Astrocyte of the cerebellum (primary cell): Measurements from ENCODE around the gene ECE1.
"Not testable (repeated sequence)": the region's sequence is repeated elsewhere in the genome, so short reads cannot be mapped to it uniquely, and the experiment has no call there.

Experiments used
- DNase-seq: peaks from one replicate; pipeline ENCODE4 v3.0.0-alpha.2; 2011; ENCODE audit warnings: low read depth
- H3K4me3 ChIP-seq: 2 replicates; pipeline ENCODE4 v1.5.1; 2011; ENCODE audit warnings: mild to moderate bottlenecking, low read depth, low read length, moderate library complexity
- CTCF ChIP-seq: IDR thresholded peaks from 2 replicates; pipeline ENCODE4 v1.5.1; 2012; ENCODE audit warnings: low read length, low read depth, moderate library complexity, mild to moderate bottlenecking; ENCODE audit errors: missing control alignments
- in situ Hi-C: cut with HindIII; loops from 2 replicates; pipeline ENCODE4 v1.10.0; 2017; ENCODE audit warnings: low sequenced_read_pairs

The ECE1 gene

DNA sequence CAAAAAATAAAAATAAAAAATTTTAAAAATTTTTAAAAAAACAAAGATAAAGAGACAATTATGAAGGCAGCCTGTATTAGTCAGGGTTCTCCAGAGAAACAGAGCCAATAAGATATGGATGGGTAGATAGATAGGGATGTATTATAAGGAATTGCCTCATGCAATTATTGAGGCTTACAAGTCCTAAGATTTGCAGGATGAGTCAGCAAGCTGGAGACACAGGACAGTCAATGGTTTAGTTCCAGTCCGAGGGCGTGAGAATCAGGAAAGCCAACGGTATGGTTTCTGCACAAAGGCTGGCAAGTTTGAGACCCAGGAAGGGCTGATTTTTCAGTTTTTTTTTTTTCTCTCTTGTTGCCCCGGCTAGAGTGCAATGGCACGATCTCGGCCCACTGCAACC is 89.5 kb downstream of the ECE1 start:
- no peak for TF ChIP-seq CTCF
- in situ Hi-C loops = no loop called here
- no peak overlapping the region for H3K4me3 ChIP-seq
- DNase-seq = no peak

GRCh38 chr1:21198929-21199328 is 91.3 kb downstream of the ECE1 start:
- TF ChIP-seq CTCF = no peak
- in situ Hi-C loops = no loop called here
- no peak for DNase-seq
- H3K4me3 ChIP-seq = no peak overlapping the region

GRCh38 chr1:21192871-21193270 is 97.4 kb downstream of the ECE1 start:
- H3K4me3 ChIP-seq = no peak overlapping the region
- no peak for TF ChIP-seq CTCF
- no peak for DNase-seq
- in situ Hi-C loops = no loop called here

- no peak overlapping the region for H3K4me3 ChIP-seq
- DNase-seq = no peak
- no peak for TF ChIP-seq CTCF
- in situ Hi-C loops = no loop called here
These were observed 98.0 kb downstream of the ECE1 start for GRCh38 chr1:21192284-21192683.

DNA sequence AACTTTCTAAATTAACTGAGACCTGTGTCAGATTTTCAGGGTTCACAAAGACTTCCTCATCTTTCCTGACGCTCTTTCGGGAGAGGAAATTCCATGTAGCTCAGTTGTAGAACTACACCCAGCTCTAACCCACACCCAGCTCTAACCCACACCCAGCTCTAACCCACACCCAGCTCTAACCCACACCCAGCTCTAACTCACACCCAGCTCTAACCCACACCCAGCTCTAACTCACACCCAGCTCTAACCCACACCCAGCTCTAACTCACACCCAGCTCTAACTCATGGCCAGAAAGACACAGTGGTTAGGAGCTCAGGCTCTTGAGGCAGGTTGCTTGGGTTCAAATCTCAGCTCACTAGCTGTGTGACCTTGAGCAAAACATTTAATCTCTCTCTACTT is 99.5 kb downstream of the ECE1 start:
- DNase-seq, H3K4me3 ChIP-seq, in situ Hi-C loops: not testable (repeated sequence)

DNA sequence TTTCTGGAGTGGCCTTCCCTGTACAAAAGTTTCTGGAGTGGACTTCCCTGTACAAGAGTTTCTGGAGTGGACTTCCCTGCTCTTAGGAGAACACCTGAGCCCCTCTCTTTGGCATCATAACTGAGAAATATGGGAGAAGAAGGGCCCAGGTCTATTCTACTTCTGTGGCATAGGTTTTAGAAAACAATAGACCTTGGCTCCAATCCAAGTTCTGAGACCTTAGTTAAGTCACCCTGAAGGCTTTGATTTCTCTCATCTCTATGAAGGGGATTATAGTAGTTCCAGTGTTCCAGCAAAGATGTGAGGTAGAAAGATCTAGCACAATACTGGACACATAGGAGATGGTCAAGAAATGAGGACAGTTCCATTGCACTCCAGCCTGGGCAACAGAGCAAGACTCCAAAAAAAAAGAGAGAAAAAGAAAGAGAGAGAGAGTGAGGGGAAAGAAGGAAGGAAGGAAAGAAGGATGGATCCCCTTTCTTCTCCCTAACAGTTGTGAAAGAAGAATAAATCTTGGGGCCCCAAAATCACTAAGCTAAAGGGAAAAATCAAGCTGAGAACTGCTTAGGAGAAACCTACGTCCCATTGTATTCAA is 100.3 kb downstream of the ECE1 start:
- H3K4me3 ChIP-seq = no peak overlapping the region
- TF ChIP-seq CTCF = no peak
- in situ Hi-C loops = no loop called here
- no peak for DNase-seq

- TF ChIP-seq CTCF = no peak
- no peak overlapping the region for H3K4me3 ChIP-seq
- in situ Hi-C loops = no loop called here
- DNase-seq = no peak
These were observed 100.8 kb downstream of the ECE1 start for GRCh38 chr1:21189421-21189820.
